Activated CD4-positive, CD25-positive, alpha-beta regulatory T cell treated with anti-CD3 and anti-CD28 coated beads, Interleukin-2, amount 50 U/mL, for 72 hours (primary cell): ENCODE measurements around the gene PTPRG.

Source experiments
- DNase-seq: peaks from one replicate; pipeline ENCODE4 v3.0.0; 2021

The PTPRG gene

DNA sequence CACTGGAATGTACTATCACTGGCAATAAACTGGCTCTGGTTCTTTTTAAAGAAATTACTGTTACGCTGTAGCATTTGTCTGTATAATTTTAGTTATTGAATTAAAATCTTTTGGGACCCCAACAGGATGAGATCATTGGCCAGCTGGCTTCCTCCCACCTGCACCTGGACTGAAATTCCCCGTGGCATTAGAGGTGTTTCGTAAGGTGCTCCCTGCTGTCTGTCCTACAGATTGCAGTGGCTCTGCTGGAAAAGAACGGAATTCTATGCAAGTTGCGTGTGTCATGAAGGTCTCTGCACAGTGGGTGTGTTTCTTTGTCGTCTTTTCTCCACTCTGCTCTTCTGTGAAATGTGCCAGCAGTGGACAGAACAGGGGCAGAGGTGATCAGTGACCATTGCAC, 383.4 kb downstream of the PTPRG start:
- DNase-seq, result no peak

DNA sequence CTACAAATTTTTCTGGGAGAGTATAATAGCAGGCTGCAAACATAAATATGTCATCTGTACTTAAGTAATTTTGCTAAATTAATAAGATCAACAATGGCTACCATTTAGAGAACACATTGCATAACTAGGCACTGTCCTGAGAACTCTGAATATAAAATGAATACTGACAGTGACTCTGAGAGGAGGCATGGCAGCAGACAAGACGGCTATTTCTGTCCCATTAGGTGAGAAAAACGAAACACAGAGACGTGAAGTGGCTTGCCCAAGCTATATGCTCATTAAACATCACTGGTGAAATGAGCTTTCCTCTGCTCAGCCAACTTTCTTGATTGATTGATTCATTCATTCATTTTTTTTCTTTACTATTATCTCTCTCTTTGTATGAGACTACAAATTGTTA, 384.3 kb downstream of the PTPRG start:
- DNase-seq, result no peak

DNA sequence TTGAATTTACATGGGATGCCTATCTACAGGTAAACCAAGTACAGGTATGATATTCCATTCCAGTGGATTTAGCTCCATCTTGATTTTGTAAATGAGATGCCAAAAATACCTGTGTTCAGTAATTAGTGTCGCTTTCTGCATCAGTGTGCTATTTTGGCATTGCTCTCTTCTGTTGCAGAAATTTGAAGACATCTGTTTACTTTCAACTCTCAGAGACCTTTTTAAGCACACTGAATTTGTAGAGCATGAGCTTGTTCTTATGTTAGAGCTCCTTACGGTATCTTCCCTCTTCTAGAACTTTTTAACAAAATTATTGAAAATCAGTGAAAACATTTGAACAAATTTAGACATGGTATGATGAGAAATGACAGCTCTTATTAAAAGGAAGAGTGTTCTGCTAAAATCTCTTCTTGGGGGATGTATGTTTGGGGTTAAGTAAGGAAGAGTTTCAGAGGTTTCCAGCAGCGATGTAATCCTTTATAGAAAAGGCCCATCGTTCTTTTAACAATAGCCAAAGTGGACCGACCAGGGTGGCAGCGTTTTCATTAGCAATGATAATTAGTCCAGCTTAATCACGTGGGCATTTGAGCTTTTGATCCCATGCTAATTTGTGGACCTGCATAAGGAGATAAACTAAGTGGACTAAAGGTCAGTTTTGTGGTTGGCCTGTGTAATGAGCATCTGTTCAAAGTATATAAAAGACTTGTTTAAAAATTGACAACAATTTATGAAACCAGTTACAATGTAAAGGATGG, 385.4 kb downstream of the PTPRG start:
- no peak for DNase-seq

DNA sequence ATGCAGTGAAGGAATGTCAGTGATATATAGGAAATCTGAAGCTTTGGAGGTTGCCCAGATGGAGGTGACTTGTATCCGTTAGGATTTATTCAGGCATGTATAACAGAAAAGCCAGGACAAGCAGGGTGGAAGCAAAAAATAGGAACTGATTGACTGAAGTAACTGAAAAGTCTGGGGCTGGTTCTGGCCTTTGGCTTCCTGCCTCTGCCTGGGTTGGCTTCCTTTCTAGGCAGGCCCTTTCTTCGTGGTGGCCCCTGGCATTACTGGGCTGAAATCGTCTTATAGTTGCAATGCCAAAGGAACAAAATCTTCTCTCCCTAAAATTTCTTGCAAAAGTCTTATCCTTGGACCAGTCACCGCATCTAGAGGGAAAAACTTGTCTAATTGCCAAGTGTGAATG, 386.1 kb downstream of the PTPRG start:
- DNase-seq, result no peak

DNA sequence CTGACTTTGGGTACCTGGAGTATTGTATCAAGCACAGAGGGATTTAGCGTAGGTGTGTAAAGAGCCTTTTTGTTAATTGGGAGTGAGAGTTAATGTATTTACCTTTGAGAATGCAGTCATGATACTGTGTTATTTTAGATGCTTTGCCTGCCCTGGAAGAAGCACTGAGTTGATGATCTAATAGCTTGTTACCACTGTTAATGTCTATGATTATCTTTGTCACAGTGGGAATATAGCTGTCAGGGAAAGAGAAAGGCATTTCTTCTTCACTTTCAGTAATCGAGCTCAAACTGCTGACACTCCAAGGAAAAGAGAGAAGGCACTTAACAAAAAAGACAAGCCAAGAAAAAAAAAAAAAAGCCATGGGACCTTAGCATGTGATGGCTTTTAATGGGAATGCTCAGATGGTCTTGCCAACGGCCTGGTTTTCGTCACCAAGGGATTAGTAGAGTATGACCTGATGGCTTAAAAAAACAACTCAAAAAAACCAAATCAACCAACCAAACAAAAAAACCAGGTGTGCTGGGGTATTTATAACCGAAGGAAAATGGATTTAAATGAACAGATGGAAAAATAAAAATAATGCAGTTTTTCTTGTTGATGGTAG, 387.4 kb downstream of the PTPRG start:
- no peak for DNase-seq

DNA sequence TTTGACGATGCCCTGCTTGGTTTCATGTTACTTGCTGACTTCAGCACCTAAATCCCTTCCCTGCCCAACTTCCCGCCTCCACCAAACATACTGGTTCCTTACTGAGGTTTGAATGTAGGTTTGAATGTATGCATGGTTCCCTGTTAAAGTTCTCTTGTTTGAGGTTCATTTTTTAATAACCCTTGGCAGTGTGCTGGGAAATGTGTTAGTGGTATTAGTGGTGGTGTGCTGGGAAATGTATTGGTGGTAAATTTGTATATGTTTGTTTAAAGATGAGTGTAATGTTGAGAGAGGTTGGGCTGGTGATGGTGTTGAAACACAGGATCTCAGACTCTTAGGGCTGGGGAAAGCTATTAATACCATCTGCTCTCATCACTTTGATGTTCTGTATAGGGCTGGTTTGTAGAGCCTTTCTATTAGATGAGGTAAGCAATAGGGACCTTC, 392.7 kb downstream of the PTPRG start:
- no peak for DNase-seq

DNA sequence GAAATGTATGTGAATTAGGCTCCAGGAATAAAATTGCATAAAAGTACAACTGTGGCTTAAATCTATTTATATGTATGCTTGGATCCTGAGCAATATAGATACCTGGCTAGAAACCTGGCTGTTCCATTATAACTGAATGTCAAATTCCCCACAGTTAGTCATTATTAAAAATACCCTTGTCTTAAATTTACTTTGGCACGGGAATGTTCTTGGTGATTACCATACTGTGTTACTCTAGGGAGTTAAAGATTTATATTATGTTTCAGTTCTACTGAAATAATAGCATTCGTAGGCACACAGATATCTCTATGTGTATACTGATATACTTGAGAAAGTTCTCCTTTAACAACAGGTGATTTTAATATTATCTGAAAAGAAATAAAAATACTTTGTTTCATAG, 394.1 kb downstream of the PTPRG start:
- no peak for DNase-seq

DNA sequence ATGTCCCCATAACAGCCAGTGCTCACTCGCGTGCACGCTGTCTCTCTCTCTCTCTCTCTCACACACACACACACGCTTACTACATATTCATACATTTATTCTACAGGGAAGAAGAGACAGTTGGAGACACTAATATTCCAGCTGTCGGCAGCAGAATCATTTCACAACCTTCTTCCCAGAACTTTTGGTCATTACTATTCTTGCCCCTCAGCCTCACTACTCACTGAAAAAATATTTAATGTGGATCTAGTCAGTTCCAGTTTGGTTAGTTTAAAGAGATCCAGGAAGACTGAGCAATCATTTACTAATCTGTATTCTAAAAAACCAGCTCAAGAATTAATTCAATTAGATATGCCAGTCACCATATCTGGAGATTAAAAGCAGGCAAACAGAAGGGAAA, 394.9 kb downstream of the PTPRG start:
- no peak for DNase-seq

DNA sequence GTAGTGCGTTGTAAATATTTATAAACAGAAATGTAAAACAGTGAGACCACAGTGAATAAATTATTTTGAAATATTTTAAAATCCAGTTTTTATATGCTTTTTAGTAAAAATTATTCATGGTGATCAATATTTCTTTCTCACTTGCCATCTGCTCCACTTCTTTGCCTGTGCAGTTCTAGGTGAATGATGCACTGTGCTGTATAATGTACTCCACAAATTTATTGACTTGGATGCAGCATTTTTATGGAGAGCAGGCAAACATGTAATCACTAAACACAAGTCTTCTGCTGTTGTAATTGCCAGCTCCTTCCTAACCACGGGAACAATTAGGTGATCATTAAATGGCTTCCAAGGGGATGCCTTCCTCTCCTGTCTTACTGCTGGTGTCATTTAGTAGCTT, 395.9 kb downstream of the PTPRG start:
- no peak for DNase-seq

DNA sequence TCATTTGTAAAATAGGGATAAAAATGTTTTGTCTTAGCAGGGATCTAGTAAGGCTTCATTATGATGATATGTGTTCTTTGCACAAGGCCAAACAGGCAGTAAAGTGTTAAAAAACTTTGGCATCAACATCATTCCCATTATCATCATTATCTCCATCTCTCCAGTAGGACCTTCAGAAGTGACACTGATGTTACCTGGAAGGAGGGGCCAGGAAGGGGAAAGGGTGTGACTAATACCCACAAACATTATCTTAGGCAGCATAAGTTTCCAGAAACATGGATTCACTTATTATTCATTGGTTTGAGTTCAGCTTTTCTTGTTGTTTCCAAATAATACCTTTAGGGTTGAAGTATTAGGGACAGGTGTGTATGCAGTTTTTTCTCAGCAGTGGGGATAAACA, 399.6 kb downstream of the PTPRG start:
- no peak for DNase-seq

DNA sequence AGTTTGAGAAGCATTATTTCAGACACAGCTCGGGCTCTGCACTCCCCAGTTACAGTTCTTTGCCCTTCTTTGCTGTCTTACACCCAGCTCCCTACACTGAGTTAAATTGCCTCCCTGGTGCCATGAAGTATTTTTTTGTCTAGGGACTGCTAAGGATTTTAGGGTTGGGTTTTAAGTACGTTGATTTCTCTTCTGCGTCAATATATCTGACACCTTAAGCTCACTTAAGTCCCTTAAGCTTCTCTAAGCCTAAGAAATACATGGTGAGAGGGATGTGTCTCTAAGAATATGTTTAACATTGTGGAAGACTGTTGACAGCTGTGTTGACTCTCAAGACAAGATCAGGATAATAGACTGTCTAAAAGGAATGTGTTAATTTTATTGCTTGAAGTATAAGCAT, 400.5 kb downstream of the PTPRG start:
- DNase-seq, result no peak

DNA sequence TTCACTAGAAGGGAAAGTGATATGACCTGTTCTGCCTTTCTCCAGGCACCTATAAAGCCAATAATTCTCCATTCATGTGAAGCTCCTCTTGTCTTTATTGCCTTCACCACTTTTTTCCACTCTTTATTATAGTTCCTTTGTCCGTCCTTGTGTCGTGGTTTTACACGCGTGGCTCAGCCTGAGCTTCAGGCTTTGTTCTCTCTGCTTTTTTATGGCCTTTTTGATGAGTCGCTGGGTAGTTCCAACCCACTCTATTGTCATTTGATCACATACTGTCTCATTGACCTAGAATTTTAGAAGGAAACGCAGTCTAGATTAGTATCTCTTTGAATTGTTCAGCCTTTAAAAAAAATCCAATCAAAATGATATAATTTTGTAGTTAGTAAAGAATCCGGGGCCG, 403.2 kb downstream of the PTPRG start:
- DNase-seq, result no peak

DNA sequence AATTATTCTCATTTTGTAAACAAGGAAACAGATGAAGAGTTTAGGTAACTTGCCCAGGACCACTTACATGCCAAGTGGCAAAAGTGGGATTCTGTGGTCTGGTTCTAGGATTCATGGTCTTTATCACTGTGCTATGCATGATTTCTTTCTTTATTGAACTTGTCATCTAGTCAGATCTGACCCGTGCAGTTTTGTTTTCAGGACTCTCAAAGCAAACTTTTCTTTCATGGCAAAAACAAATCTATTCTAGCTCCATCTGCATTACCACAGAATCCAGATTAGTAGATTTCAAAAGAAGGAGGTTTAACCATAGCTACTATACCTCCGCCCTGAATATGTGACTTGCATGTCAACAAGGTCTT, 404.4 kb downstream of the PTPRG start:
- no peak for DNase-seq

DNA sequence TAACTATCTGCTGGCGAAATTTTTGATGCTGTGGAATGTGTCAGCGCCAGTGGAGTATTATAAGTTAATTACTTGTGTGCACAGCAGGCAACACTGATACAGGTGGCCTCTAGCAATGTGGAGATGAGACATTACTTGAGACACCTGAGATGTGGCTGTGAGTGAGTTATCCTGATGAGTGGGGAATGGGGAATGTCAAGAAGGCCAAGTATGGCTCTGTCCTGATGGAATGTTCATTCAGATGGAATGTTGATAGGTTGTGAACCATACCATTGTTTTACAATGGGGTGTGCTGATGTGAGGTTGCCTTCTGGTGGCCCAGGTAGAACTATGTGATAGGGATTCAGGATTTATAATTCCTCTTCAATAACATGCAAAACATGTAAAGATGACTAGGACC, 404.8 kb downstream of the PTPRG start:
- no peak for DNase-seq

DNA sequence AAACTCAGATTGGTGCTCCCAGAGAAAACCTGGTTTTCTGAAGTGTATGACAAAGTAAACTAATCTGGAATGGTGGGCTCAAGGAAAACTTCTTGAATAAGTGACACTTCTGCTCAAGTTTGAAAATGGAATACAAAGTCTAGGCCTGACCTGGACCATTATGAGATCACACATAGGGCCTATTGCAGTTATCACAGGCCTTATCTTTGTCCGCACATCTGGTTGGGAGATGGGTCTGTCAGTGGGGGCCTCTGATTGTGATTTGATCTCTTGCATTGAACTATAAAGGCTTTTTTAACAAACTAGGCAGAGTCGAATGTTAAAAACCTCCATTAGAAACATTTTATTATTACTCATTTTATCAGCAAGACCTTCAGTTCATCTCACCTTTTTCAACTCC, 405.6 kb downstream of the PTPRG start:
- no peak for DNase-seq

DNA sequence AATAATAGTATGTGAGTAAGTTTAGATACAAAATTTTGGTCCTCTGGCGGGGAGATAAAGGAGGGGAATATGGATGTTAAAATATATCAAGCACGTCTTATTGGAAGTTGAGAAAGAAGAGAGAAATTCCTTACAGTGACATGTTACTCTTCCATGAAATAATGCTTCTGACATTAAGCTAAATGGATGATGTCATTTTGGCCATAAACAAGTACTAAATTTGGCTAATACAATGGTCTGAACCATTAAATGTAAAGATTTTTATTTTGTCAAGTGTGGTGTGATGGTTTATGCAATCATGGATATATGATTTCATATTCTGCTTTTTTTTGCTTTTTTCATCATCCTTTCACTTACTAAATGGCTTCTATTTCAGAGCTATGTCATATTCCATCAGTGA, 406.6 kb downstream of the PTPRG start:
- DNase-seq, result no peak

DNA sequence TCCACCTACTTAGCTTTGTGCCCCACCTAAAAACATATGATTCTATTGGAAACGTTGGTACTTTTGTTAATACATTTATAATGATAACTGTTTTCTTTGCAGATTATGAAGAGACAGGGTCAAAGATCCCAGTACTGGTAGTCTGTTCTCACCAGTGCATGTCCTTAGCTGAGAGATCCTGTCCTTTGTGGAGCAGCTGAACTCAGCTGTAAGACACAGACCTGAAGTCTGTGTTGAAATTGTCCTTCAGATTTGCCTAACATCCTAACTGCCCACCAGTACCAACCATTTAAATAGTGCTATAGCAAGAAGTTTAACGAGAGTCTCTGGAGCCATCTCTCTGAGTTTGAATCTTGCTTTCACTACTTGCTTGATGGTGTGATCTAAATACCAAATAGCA, 413.3 kb downstream of the PTPRG start:
- no peak for DNase-seq

DNA sequence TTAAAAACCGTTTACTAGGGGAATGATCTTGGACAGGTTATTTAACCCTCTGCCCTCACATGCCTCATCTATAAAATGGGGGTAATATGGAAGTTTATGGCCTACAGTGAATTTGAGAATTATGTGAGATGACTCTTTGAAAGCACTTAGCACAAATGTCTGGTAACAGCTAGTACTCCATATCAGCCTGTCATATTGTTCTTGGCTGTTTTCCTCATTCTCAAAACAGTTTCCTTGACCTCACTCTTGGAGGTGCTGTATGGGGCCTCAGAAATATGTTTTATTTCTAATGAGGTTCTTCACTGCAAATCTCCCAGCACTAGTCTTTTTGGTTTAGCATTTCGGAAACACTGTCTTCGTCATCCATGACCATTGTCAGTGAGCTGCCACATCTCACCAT, 413.8 kb downstream of the PTPRG start:
- no peak for DNase-seq

DNA sequence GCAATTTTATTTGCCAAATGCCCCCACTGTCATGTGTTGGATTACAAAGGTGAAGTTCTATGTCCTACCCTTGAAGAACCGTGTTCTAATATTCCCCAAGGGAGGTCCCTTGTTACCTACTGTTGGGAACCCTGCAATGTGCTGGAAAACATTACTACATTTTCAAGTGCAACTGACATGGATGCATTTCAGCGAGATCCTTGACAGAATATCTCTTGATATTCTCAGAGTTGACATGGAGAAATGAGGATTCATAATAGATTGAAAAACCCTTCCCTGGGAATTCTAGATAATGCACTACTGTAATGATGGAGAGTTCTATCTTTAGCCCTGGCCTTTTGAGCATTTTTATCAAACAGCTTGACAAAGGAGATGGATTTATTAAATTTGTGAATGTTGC, 414.6 kb downstream of the PTPRG start:
- no peak for DNase-seq

DNA sequence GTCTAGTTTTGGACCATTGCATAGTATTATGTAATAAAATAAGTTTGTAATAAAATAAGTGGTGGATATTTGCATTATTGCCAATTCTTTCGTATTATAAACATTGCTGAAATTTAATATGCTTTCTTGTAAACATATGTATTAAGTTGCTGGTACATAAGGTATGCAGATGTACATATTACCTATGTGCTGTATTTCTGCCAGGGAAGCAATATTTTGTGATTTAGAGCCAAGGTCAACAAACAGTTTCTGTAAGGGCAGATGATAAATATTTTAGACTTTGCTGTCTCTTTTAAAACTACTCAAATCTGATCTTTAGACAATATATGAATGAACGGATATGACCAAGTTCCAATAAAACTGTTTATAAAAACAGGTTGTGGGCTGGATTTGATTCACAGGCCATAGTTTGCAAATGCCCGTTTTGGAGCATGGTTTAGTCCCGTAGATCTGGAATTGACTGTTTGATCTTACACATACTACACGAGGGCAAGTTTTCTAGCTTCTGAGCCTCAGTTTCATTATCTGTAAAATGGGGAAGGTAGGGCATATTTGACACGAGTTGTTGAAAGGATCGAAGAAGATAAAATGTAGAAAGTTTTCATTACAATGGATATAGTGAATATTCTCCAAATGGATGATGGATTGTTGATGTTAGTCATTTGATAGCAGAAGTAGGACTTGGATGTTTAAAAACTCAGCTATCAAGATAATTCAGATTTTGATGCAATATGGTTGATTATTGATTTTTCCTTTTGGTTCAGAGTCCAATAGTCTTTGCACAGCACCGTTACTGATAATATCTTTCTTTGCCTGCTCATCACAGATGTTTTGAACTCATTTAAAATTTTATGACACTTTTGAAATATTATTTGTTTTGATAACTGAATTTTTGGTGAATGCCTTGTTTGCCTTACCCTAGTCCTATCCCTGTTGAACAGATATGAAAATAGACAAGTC, 417.4 kb downstream of the PTPRG start:
- DNase-seq, result no peak

DNA sequence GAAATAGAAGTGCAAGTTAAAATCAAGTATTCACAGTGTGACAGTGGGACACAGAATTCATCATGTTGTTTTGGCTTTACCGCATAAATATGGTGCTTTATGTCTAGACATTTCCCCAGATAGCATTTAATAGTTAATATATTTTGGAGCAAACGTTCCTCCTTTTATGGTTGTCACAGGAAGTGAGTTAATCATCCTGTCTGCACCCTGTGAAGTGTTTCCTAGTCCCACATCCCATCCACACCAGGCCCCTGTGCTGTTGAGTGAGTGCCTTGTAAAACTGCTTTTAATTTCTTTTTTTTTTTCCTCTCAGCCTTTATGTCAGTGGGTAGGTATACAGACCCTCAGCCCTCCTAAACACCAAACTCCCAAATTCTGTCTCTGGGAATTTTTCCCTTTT, 418.3 kb downstream of the PTPRG start:
- no peak for DNase-seq

DNA sequence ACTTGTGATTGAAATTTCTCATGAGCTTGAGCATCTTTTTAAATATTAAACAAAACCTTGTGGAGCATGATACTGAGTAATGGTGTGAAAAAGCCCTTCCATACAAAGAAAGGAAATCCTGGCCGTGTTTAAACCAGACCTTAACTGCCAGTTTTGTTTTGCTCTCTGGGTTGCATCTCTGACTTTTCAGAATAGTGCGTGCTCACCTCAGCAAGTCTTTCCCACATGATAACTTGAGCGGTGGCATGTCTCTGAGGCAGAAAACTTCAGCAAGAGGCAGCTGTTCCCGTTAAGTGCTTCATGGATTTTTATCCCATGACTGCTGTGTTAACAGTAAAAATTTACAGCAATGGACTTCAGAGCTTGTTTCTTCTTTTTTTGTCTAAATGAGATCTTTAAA, 418.7 kb downstream of the PTPRG start:
- no peak for DNase-seq

DNA sequence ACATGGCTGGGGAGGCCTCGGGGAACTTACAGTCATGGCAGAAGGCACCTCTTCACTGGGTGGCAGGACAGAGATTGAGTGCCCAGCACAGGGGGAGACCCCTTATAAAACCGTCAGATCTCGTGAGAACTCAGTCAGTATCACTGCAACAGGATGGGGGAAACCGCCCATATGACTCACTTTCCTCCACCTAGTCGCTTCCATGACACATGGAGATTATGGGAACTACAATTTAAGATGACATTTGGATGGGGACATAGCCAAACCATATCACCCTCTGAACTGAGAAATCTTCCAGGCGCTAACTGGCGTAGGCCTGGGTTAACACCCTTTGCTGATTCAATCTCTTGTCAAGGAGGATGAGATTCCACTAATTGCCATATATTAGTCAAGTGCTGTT, 419.7 kb downstream of the PTPRG start:
- DNase-seq, result no peak

DNA sequence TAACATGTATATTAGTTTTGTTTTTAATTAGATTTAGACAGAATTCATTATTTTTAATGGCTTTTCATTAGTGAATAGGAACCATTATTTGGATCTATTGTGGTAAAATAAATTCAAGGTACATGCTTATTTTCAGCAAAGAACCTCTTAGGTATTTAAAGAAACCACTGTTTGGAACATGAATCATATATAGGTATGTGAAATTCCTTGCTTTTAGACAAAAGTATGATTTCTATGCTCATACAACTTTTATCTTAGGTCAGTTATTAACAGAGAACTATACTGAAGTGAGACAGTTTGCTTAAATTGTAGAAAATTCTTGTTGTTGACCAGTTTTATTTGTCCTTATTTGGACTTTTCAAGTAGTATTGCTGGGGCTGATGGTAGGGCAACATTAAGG, 422.1 kb downstream of the PTPRG start:
- no peak for DNase-seq
